Measurements from ENCODE around the gene IL17F.

- TF ChIP-seq CTCF (IDR thresholded peaks at IDR 0.05; ENCODE audit: insufficient read depth, low read depth, low read length) (no peak), EZH2 (IDR thresholded peaks at IDR 0.05; ENCODE audit: insufficient read depth, low read length) (no peak)
Measured at GRCh38 chr6:52209770-52210169, 34.5 kb downstream of the IL17F start.

Measured in astrocyte (in vitro differentiated cells and primary cell).